HG03064 (cell line): Measurements from ENCODE around the gene CCDC88C.

Source experiments
- ATAC-seq: cut with Tn5 transposase; IDR thresholded peaks from one replicate; pipeline ENCODE4 v1.9.1; 2021; ENCODE audit warnings: low read depth; ENCODE audit not compliant: unreplicated experiment

The CCDC88C gene

GRCh38 chr14:91381801-91382670 lies 35.6 kb downstream of the CCDC88C start:
- no peak for ATAC-seq

- ATAC-seq: no peak
These were observed 36.8 kb downstream of the CCDC88C start for GRCh38 chr14:91380610-91381371.

- ATAC-seq: no peak
These were observed 37.5 kb downstream of the CCDC88C start for GRCh38 chr14:91380123-91380522.

GRCh38 chr14:91379579-91379932 lies 38.1 kb downstream of the CCDC88C start:
- ATAC-seq: no peak

GRCh38 chr14:91378930-91379578 lies 38.6 kb downstream of the CCDC88C start:
- no peak for ATAC-seq

- no peak for ATAC-seq
These were observed 39.6 kb downstream of the CCDC88C start for GRCh38 chr14:91377700-91378652.

GRCh38 chr14:91376547-91377477 lies 40.8 kb downstream of the CCDC88C start:
- no peak for ATAC-seq

GRCh38 chr14:91375720-91376452 lies 41.7 kb downstream of the CCDC88C start:
- ATAC-seq: no peak

- no peak for ATAC-seq
These were observed 42.5 kb downstream of the CCDC88C start for GRCh38 chr14:91374879-91375702.

GRCh38 chr14:91374287-91374878 lies 43.2 kb downstream of the CCDC88C start:
- ATAC-seq: peak; percentile 4

- ATAC-seq: peak; percentile 55
These were observed 43.9 kb downstream of the CCDC88C start for GRCh38 chr14:91373591-91374254.

- ATAC-seq: peak; percentile 14
These were observed 44.7 kb downstream of the CCDC88C start for GRCh38 chr14:91372671-91373495.

GRCh38 chr14:91371990-91372375 lies 45.6 kb downstream of the CCDC88C start:
- ATAC-seq: no peak

GRCh38 chr14:91371011-91371989 lies 46.3 kb downstream of the CCDC88C start:
- ATAC-seq: no peak
